ENCODE results near the gene TCIRG1.
A peak's percentile ranks its signal among the peaks of the same experiment; 100 is the strongest.

TCIRG1 gene

GRCh38 chr11:68007498-68008380, 31.1 kb upstream of the TCIRG1 start:
- DNase-seq = no peak

GRCh38 chr11:68008381-68009337, 30.2 kb upstream of the TCIRG1 start:
- DNase-seq = peak; percentile 34

- no peak for DNase-seq
Measured at GRCh38 chr11:68009391-68010089, 29.3 kb upstream of the TCIRG1 start.

GRCh38 chr11:68010090-68011041, 28.5 kb upstream of the TCIRG1 start, which contains the start of gene ALDH3B1:
ALDH3B1 (plus strand) TSS chr11:68010327; CDS start chr11:68015298, 4,971 bp downstream.
- no peak for DNase-seq

- DNase-seq = no peak
Measured at GRCh38 chr11:68011051-68011943, 27.5 kb upstream of the TCIRG1 start.

GRCh38 chr11:68012044-68012842, 26.6 kb upstream of the TCIRG1 start:
- no peak for DNase-seq

- no peak for DNase-seq
Measured at GRCh38 chr11:68012843-68013610, 25.8 kb upstream of the TCIRG1 start.

GRCh38 chr11:68013611-68014156, 25.1 kb upstream of the TCIRG1 start:
- no peak for DNase-seq

- DNase-seq = no peak
Measured at GRCh38 chr11:68014157-68014946, 24.5 kb upstream of the TCIRG1 start.

GRCh38 chr11:68014947-68015447, 23.8 kb upstream of the TCIRG1 start:
- DNase-seq = no peak

GRCh38 chr11:68015467-68015866, 23.4 kb upstream of the TCIRG1 start:
- no peak for DNase-seq

GRCh38 chr11:68016161-68016903, 22.5 kb upstream of the TCIRG1 start:
- no peak for DNase-seq

- no peak for DNase-seq
Measured at GRCh38 chr11:68016904-68017817, 21.7 kb upstream of the TCIRG1 start.

- no peak for DNase-seq
Measured at GRCh38 chr11:68017980-68018729, 20.7 kb upstream of the TCIRG1 start.

- no peak for DNase-seq
Measured at GRCh38 chr11:68018730-68019190, 20.1 kb upstream of the TCIRG1 start.
